ENCODE measurements around the gene OR1D2.

- TF ChIP-seq TAF1 (IDR thresholded peaks at IDR 0.05; ENCODE audit: borderline replicate concordance, low read depth, low read length), result no peak
- TF ChIP-seq POLR2AphosphoS5 (IDR thresholded peaks at IDR 0.05; ENCODE audit: low read depth, low read length), result no peak
These were observed at the start of gene OR1D2 for GRCh38 chr17:3104322-3104721.
